ENCODE data around the gene RHO. TPM values are rescaled to one million over a fixed set of nuclear protein-coding genes. Genes with fewer than 3 reads are reported as not detected.
"Not testable (repeated sequence)": the region's sequence is repeated elsewhere in the genome, so short reads cannot be mapped to it uniquely, and the experiment has no call there.

Gene RHO
- total and polyA plus RNA-seq, 10 of the 15 experiments (the other 5 are each of a cell fraction or from before 2014, with no cell fraction given) = not detected

- no peak for TF ChIP-seq BMI1 (IDR thresholded peaks at IDR 0.05; ENCODE audit: borderline replicate concordance)
- no peak for TF ChIP-seq E4F1 (IDR thresholded peaks at IDR 0.05; ENCODE audit: borderline replicate concordance, partially characterized antibody)
- no peak for TF ChIP-seq NRF1 (conservative IDR thresholded peaks at IDR 0.05; ENCODE audit: low read depth, low read length)
- no peak for TF ChIP-seq CBX5 (IDR thresholded peaks at IDR 0.05; ENCODE audit: low read depth)
- TF ChIP-seq PML (IDR thresholded peaks at IDR 0.05; ENCODE audit: low read length) = no peak
- TF ChIP-seq NR2C2 (IDR thresholded peaks at IDR 0.05; ENCODE audit: borderline replicate concordance, control insufficient read depth, insufficient read length, low read depth) = no peak
- TF ChIP-seq CUX1 (IDR thresholded peaks at IDR 0.05; ENCODE audit: insufficient replicate concordance, low read depth, low read length) = no peak
- TF ChIP-seq EED (IDR thresholded peaks at IDR 0.05; ENCODE audit: low read depth) = no peak
- no peak for TF ChIP-seq YBX1 (IDR thresholded peaks at IDR 0.05)
- TF ChIP-seq MYB (IDR thresholded peaks at IDR 0.05; ENCODE audit: borderline replicate concordance, low read depth, low read length) = no peak
- no peak for TF ChIP-seq TAF1 (IDR thresholded peaks at IDR 0.05; ENCODE audit: borderline replicate concordance, low read depth, low read length)
- no peak for TF ChIP-seq HCFC1 (IDR thresholded peaks at IDR 0.05; ENCODE audit: low read length)
- no peak for TF ChIP-seq E2F8 (IDR thresholded peaks at IDR 0.05; ENCODE audit: low read depth, partially characterized antibody)
Observed at GRCh38 chr3:129543999-129544398, 15.6 kb downstream of the RHO start (continued).

GRCh38 chr3:129545951-129546350 lies 17.5 kb downstream of the RHO start:
- CTCF ChIA-PET = not testable (repeated sequence)
- 1% methylated on average over 3 of the region's 3 CpGs for WGBS (ENCODE audit: insufficient coverage, insufficient replicate concordance, low lambda C conversion rate, missing lambda C conversion rate)

More at GRCh38 chr3:129545951-129546350, 17.5 kb downstream of the RHO start:
- DNase-seq (ENCODE audit: low read depth, low spot score); H3K4me2 ChIP-seq (ENCODE audit: control insufficient read depth, insufficient read depth); H2AFZ ChIP-seq (ENCODE audit: control insufficient read depth, low read depth, low read length); H3K27me3 ChIP-seq (replicated peaks in 1 of 2; ENCODE audit: control insufficient read depth in 2 of 2, insufficient read depth in 2 of 2, low read length in 1 of 2); H3K9ac ChIP-seq (ENCODE audit: control insufficient read depth, insufficient read depth, low read length); FAIRE-seq; in situ Hi-C loops (cut with MboI); H3K36me3 ChIP-seq (ENCODE audit: control insufficient read depth in 2 of 2, insufficient read depth in 2 of 2, low read length in 1 of 2); RAD21 ChIA-PET (ENCODE audit: unreplicated experiment); intact Hi-C loops (cut with micrococcal nuclease; ENCODE audit: unreplicated experiment); H3K9me3 ChIP-seq (replicated peaks; ENCODE audit: control insufficient read depth, insufficient read depth, low read length); BruUV-seq (replicated peaks); ATAC-seq; POLR2A ChIA-PET; H3K4me1 ChIP-seq (ENCODE audit: control insufficient read depth, insufficient read depth, low read length); H3K27ac ChIP-seq (ENCODE audit: control insufficient read depth, insufficient read depth); H3K79me2 ChIP-seq (ENCODE audit: control insufficient read depth, insufficient read depth, low read length); H4K20me1 ChIP-seq (ENCODE audit: control insufficient read depth, insufficient read depth); H3K4me3 ChIP-seq: not testable (repeated sequence)
- SMC1A ChIA-PET (ENCODE audit: uncharacterized antibody, unreplicated experiment) = interaction anchor here (0.8 kb wide), 1 partner anchor 8 kb away, joined by 3 read pairs; no protein-coding TSS in a partner anchor

Measured in GM12878 (cell line).